Memory B cell (primary cell): ENCODE results near the gene THAP5.

ENCODE experiments used
- ATAC-seq: fragments of 150-1000 bp; cut with Tn5 transposase; 2 replicates; pipeline ENCODE4 v1.10.0; 2021; ENCODE audit warnings: low read depth, mild to moderate bottlenecking, moderate library complexity
- DNase-seq, 2 donors: peaks; one replicate each; pipeline ENCODE4 v3.0.0; 2022; ENCODE audit warnings: low spot score in 2 of 2
- H3K27ac Mint-ChIP-seq: one replicate; pipeline ENCODE4 v1.8.0; 2022; ENCODE audit warnings: mild to moderate bottlenecking, moderate library complexity, mixed read lengths
- H3K27me3 Mint-ChIP-seq: one replicate; pipeline ENCODE4 v1.8.0; 2022; ENCODE audit warnings: mixed read lengths
- H3K36me3 Mint-ChIP-seq: one replicate; pipeline ENCODE4 v1.8.0; 2022; ENCODE audit warnings: mild to moderate bottlenecking, mixed read lengths
- H3K4me1 Mint-ChIP-seq: one replicate; pipeline ENCODE4 v1.8.0; 2022; ENCODE audit warnings: mixed read lengths
- H3K4me3 Mint-ChIP-seq: one replicate; pipeline ENCODE4 v1.8.0; 2022; ENCODE audit warnings: mild to moderate bottlenecking, moderate library complexity, mixed read lengths
- H3K9me3 Mint-ChIP-seq: one replicate; pipeline ENCODE4 v1.8.0; 2022; ENCODE audit warnings: mixed read lengths

The THAP5 gene

GRCh38 chr7:108598153-108598552, 28.6 kb upstream of the THAP5 start:
- peaks cover 12% of the 10 kb centered on the region for H3K27me3 Mint-ChIP-seq
- H3K4me1 Mint-ChIP-seq, result peaks cover 2% of the 10 kb centered on the region
- no peak for DNase-seq
- peaks cover 1% of the 10 kb centered on the region for H3K36me3 Mint-ChIP-seq
- no peak overlapping the region for H3K27ac Mint-ChIP-seq
- H3K9me3 Mint-ChIP-seq, result no peaks in the 10 kb centered on the region
- ATAC-seq, result no peak
- H3K4me3 Mint-ChIP-seq, result no peak overlapping the region

- no peak overlapping the region for H3K27ac Mint-ChIP-seq
- H3K36me3 Mint-ChIP-seq, result peaks cover 1% of the 10 kb centered on the region
- no peaks in the 10 kb centered on the region for H3K4me1 Mint-ChIP-seq
- DNase-seq (no peak), ATAC-seq (no peak)
- H3K27me3 Mint-ChIP-seq, result peaks cover 12% of the 10 kb centered on the region
- no peaks in the 10 kb centered on the region for H3K9me3 Mint-ChIP-seq
- no peak overlapping the region for H3K4me3 Mint-ChIP-seq
These were observed 27.1 kb upstream of the THAP5 start for GRCh38 chr7:108596560-108596959.

GRCh38 chr7:108592646-108593201, 23.2 kb upstream of the THAP5 start:
- H3K9me3 Mint-ChIP-seq, result no peaks in the 10 kb centered on the region
- no peak overlapping the region for H3K27ac Mint-ChIP-seq
- H3K4me3 Mint-ChIP-seq, result no peak overlapping the region
- no peaks in the 10 kb centered on the region for H3K4me1 Mint-ChIP-seq
- H3K27me3 Mint-ChIP-seq, result peaks cover 1% of the 10 kb centered on the region
- H3K36me3 Mint-ChIP-seq, result no peaks in the 10 kb centered on the region
- ATAC-seq (no peak), DNase-seq (no peak)

- Mint-ChIP-seq H3K4me1 (no peaks in the 10 kb centered on the region), H3K9me3 (no peaks in the 10 kb centered on the region), H3K27me3 (peaks cover 4% of the 10 kb centered on the region), H3K36me3 (no peaks in the 10 kb centered on the region), H3K4me3 (no peak overlapping the region), H3K27ac (no peak overlapping the region)
- no peak for ATAC-seq
- DNase-seq, result no peak
These were observed 21.1 kb upstream of the THAP5 start for GRCh38 chr7:108590606-108591005.

- H3K4me1 Mint-ChIP-seq, result no peaks in the 10 kb centered on the region
- ATAC-seq (no peak), DNase-seq (no peak)
- H3K27ac Mint-ChIP-seq, result no peak overlapping the region
- no peak overlapping the region for H3K4me3 Mint-ChIP-seq
- H3K27me3 Mint-ChIP-seq, result peaks cover 4% of the 10 kb centered on the region
- no peaks in the 10 kb centered on the region for H3K36me3 Mint-ChIP-seq
- no peaks in the 10 kb centered on the region for H3K9me3 Mint-ChIP-seq
These were observed 20.4 kb upstream of the THAP5 start for GRCh38 chr7:108589874-108590273.

GRCh38 chr7:108589199-108589598, 19.7 kb upstream of the THAP5 start:
- Mint-ChIP-seq H3K9me3 (no peaks in the 10 kb centered on the region), H3K4me1 (no peaks in the 10 kb centered on the region), H3K36me3 (no peaks in the 10 kb centered on the region), H3K27me3 (peaks cover 4% of the 10 kb centered on the region), H3K4me3 (no peak overlapping the region), H3K27ac (no peak overlapping the region)
- ATAC-seq (no peak), DNase-seq (no peak)

GRCh38 chr7:108586274-108586710, 16.8 kb upstream of the THAP5 start:
- no peak overlapping the region for H3K27ac Mint-ChIP-seq
- H3K27me3 Mint-ChIP-seq, result peaks cover 4% of the 10 kb centered on the region
- DNase-seq, result no peak
- no peaks in the 10 kb centered on the region for H3K36me3 Mint-ChIP-seq
- no peak for ATAC-seq
- no peaks in the 10 kb centered on the region for H3K4me1 Mint-ChIP-seq
- no peaks in the 10 kb centered on the region for H3K9me3 Mint-ChIP-seq
- no peak overlapping the region for H3K4me3 Mint-ChIP-seq

GRCh38 chr7:108585843-108586242, 16.3 kb upstream of the THAP5 start:
- ATAC-seq (no peak), DNase-seq (no peak)
- peaks cover 4% of the 10 kb centered on the region for H3K27me3 Mint-ChIP-seq

GRCh38 chr7:108584211-108584610, 14.7 kb upstream of the THAP5 start:
- H3K27me3 Mint-ChIP-seq, result peaks cover 3% of the 10 kb centered on the region
- ATAC-seq (no peak), DNase-seq (no peak)
- H3K36me3 Mint-ChIP-seq, result peaks cover 5% of the 10 kb centered on the region
- H3K9me3 Mint-ChIP-seq, result no peaks in the 10 kb centered on the region
- H3K27ac Mint-ChIP-seq, result no peak overlapping the region
- H3K4me1 Mint-ChIP-seq, result no peaks in the 10 kb centered on the region
- no peak overlapping the region for H3K4me3 Mint-ChIP-seq

More at GRCh38 chr7:108585843-108586242, 16.3 kb upstream of the THAP5 start:
- Mint-ChIP-seq H3K36me3 (no peaks in the 10 kb centered on the region), H3K9me3 (no peaks in the 10 kb centered on the region), H3K27ac (no peak overlapping the region), H3K4me1 (no peaks in the 10 kb centered on the region), H3K4me3 (no peak overlapping the region)

GRCh38 chr7:108581655-108582491, 12.4 kb upstream of the THAP5 start:
- Mint-ChIP-seq H3K27ac (no peak overlapping the region), H3K4me1 (peaks cover 1% of the 10 kb centered on the region), H3K36me3 (peaks cover 10% of the 10 kb centered on the region), H3K9me3 (peaks cover 2% of the 10 kb centered on the region), H3K27me3 (peaks cover 1% of the 10 kb centered on the region), H3K4me3 (no peak overlapping the region)
- ATAC-seq (no peak), DNase-seq (no peak)

- no peak for DNase-seq
- H3K4me1 Mint-ChIP-seq, result peaks cover 9% of the 10 kb centered on the region
- peaks cover 2% of the 10 kb centered on the region for H3K9me3 Mint-ChIP-seq
- H3K4me3 Mint-ChIP-seq, result no peak overlapping the region
- H3K27me3 Mint-ChIP-seq, result no peaks in the 10 kb centered on the region
- no peak overlapping the region for H3K27ac Mint-ChIP-seq
- H3K36me3 Mint-ChIP-seq, result peaks cover 21% of the 10 kb centered on the region
- no peak for ATAC-seq
These were observed 10.8 kb upstream of the THAP5 start for GRCh38 chr7:108580298-108580697.

GRCh38 chr7:108578937-108579336, 9.4 kb upstream of the THAP5 start:
- ATAC-seq (no peak), DNase-seq (no peak)
- Mint-ChIP-seq H3K4me1 (peaks cover 10% of the 10 kb centered on the region), H3K27ac (peak overlapping the region; percentile 32), H3K4me3 (no peak overlapping the region), H3K9me3 (peaks cover 2% of the 10 kb centered on the region), H3K27me3 (no peaks in the 10 kb centered on the region), H3K36me3 (peaks cover 26% of the 10 kb centered on the region)

- Mint-ChIP-seq H3K27ac (no peak overlapping the region), H3K27me3 (no peaks in the 10 kb centered on the region), H3K4me1 (peaks cover 18% of the 10 kb centered on the region), H3K4me3 (no peak overlapping the region), H3K36me3 (peaks cover 30% of the 10 kb centered on the region), H3K9me3 (peaks cover 2% of the 10 kb centered on the region)
- DNase-seq (no peak), ATAC-seq (no peak)
These were observed 6.6 kb upstream of the THAP5 start for GRCh38 chr7:108576116-108576515.

GRCh38 chr7:108575156-108575555, 5.7 kb upstream of the THAP5 start:
- H3K36me3 Mint-ChIP-seq, result peaks cover 30% of the 10 kb centered on the region
- peaks cover 2% of the 10 kb centered on the region for H3K9me3 Mint-ChIP-seq
- H3K4me1 Mint-ChIP-seq, result peaks cover 21% of the 10 kb centered on the region
- no peak for ATAC-seq
- no peak for DNase-seq
- no peaks in the 10 kb centered on the region for H3K27me3 Mint-ChIP-seq
- H3K27ac Mint-ChIP-seq, result no peak overlapping the region
- no peak overlapping the region for H3K4me3 Mint-ChIP-seq

GRCh38 chr7:108572480-108572879, 3.0 kb upstream of the THAP5 start:
- no peak overlapping the region for H3K4me3 Mint-ChIP-seq
- no peaks in the 10 kb centered on the region for H3K9me3 Mint-ChIP-seq
- peaks cover 21% of the 10 kb centered on the region for H3K36me3 Mint-ChIP-seq
- no peak overlapping the region for H3K27ac Mint-ChIP-seq
- no peak for DNase-seq
- H3K4me1 Mint-ChIP-seq, result peaks cover 21% of the 10 kb centered on the region
- no peaks in the 10 kb centered on the region for H3K27me3 Mint-ChIP-seq
- ATAC-seq, result no peak
